Measurements from ENCODE around the gene TRABD.
A peak's percentile ranks its signal among the peaks of the same experiment; 100 is the strongest.
"Not testable (repeated sequence)": the region's sequence is repeated elsewhere in the genome, so short reads cannot be mapped to it uniquely, and the experiment has no call there.

TRABD gene

GRCh38 chr22:50185375-50186087 is at the start of gene TRABD:
Gene TRABD, plus strand, starts transcription at chr22:50185913. Its CDS starts 7,148 bp downstream, at chr22:50193061.
- DNase-seq, result peak; percentile 83 to 92
- TF ChIP-seq CTCF (IDR thresholded peaks at IDR 0.05), result no peak
- H3K9me3 ChIP-seq, result no peaks in the 10 kb centered on the region
- H3K4me1 ChIP-seq, result peaks cover 0 to 63% (median 38%) of the 10 kb centered on the region in 4 donors
- H3K4me3 ChIP-seq, result peak within 1 kb of the TSS; percentile 75 to 78
- intact Hi-C loops (cut with DNase I; ENCODE audit: low total_unique reads), result no loop called here
- peaks cover 0 to 5% of the 10 kb centered on the region in 2 donors for H3K27me3 ChIP-seq
- peak within 1 kb of the TSS; percentile 59 to 70 for H3K27ac ChIP-seq
- H3K36me3 ChIP-seq, result no peaks in the 10 kb centered on the region

GRCh38 chr22:50136581-50137015 is 49.1 kb upstream of the TRABD start:
- Histone ChIP-seq H3K4me3 (no peak overlapping the region), H3K27me3 (peaks cover 0 to 5% of the 10 kb centered on the region in 2 donors), H3K4me1 (peaks cover 0 to 4% (median 0%) of the 10 kb centered on the region in 4 donors), H3K36me3 (no peaks in the 10 kb centered on the region), H3K27ac (no peak overlapping the region), H3K9me3 (peaks cover 0 to 2% (median 0%) of the 10 kb centered on the region in 3 donors)
- intact Hi-C loops (cut with DNase I; ENCODE audit: low total_unique reads), result no loop called here
- TF ChIP-seq CTCF (IDR thresholded peaks at IDR 0.05), result no peak
- DNase-seq, result peak in 1 of 2 donors; percentile 51

GRCh38 chr22:50137277-50137676 is 48.4 kb upstream of the TRABD start:
- H3K4me3 ChIP-seq; H3K27ac ChIP-seq; intact Hi-C loops (cut with DNase I; ENCODE audit: low total_unique reads); H3K36me3 ChIP-seq; H3K4me1 ChIP-seq; H3K9me3 ChIP-seq: not testable (repeated sequence)
- peaks cover 0 to 12% of the 10 kb centered on the region in 2 donors for H3K27me3 ChIP-seq
- DNase-seq, result peak in 1 of 2 donors; percentile 16

- TF ChIP-seq CTCF (IDR thresholded peaks at IDR 0.05), result no peak
- intact Hi-C loops (cut with DNase I; ENCODE audit: low total_unique reads), result no loop called here
- peaks cover 0 to 18% of the 10 kb centered on the region in 2 donors for H3K27me3 ChIP-seq
Observed at GRCh38 chr22:50138041-50138440, 47.7 kb upstream of the TRABD start.

GRCh38 chr22:50138988-50139387 is 46.7 kb upstream of the TRABD start:
- no peak overlapping the region for H3K4me3 ChIP-seq
- intact Hi-C loops (cut with DNase I; ENCODE audit: low total_unique reads), result no loop called here
- peaks cover 0 to 4% (median 0%) of the 10 kb centered on the region in 4 donors for H3K4me1 ChIP-seq
- H3K36me3 ChIP-seq, result no peaks in the 10 kb centered on the region
- no peak overlapping the region for H3K27ac ChIP-seq
- no peak for DNase-seq
- H3K27me3 ChIP-seq, result peaks cover 0 to 23% of the 10 kb centered on the region in 2 donors
- no peaks in the 10 kb centered on the region for H3K9me3 ChIP-seq
- TF ChIP-seq CTCF (IDR thresholded peaks at IDR 0.05), result no peak

More at GRCh38 chr22:50138041-50138440, 47.7 kb upstream of the TRABD start:
- Histone ChIP-seq H3K4me3 (no peak overlapping the region), H3K4me1 (peaks cover 0 to 4% (median 0%) of the 10 kb centered on the region in 4 donors), H3K27ac (no peak overlapping the region), H3K36me3 (no peaks in the 10 kb centered on the region), H3K9me3 (no peaks in the 10 kb centered on the region)
- DNase-seq, result peak in 1 of 2 donors; percentile 10

GRCh38 chr22:50139843-50140415 is 45.8 kb upstream of the TRABD start:
- Histone ChIP-seq H3K27me3 (peaks cover 0 to 30% of the 10 kb centered on the region in 2 donors), H3K36me3 (no peaks in the 10 kb centered on the region), H3K27ac (no peak overlapping the region), H3K4me3 (no peak overlapping the region), H3K4me1 (peaks cover 0 to 4% (median 0%) of the 10 kb centered on the region in 4 donors), H3K9me3 (no peaks in the 10 kb centered on the region)
- no peak for TF ChIP-seq CTCF (IDR thresholded peaks at IDR 0.05)
- intact Hi-C loops (cut with DNase I; ENCODE audit: low total_unique reads), result no loop called here
- DNase-seq, result peak in 1 of 2 donors; percentile 42
